Activated T-helper 1 cell treated with anti-CD3 and anti-CD28 coated beads, Interleukin-12 subunit alpha, Interleukin-12 subunit beta, Interleukin-2, Interleukin-4 antibody, amounts not matched to agents 30 ng/mL and 10 ng/mL and 1 ng/mL, durations not matched to agents 14 hours and 24 hours and 36 hours (primary cell): ENCODE measurements around the gene HAUS8. TPM values are rescaled to one million over a fixed set of nuclear protein-coding genes. Genes with fewer than 3 reads are reported as not detected.

ENCODE experiments used
- DNase-seq: peaks from one replicate; pipeline ENCODE4 v3.0.0; 2021; ENCODE audit warnings: low spot score
- H3K27ac Mint-ChIP-seq: one replicate; pipeline ENCODE4 v1.8.0; 2021; ENCODE audit warnings: mild to moderate bottlenecking, mixed read lengths
- H3K27me3 Mint-ChIP-seq: one replicate; pipeline ENCODE4 v1.8.0; 2022; ENCODE audit warnings: mild to moderate bottlenecking, moderate library complexity, mixed read lengths; ENCODE audit not compliant: insufficient read depth
- H3K36me3 Mint-ChIP-seq: one replicate; pipeline ENCODE4 v1.8.0; 2021; ENCODE audit warnings: low read depth, mixed read lengths
- H3K4me1 Mint-ChIP-seq: one replicate; pipeline ENCODE4 v1.8.0; 2021; ENCODE audit warnings: low read depth, mixed read lengths
- H3K4me3 Mint-ChIP-seq: one replicate; pipeline ENCODE4 v1.8.0; 2021; ENCODE audit warnings: mild to moderate bottlenecking, moderate library complexity, mixed read lengths
- H3K9me3 Mint-ChIP-seq: one replicate; pipeline ENCODE4 v1.8.0; 2021; ENCODE audit warnings: mixed read lengths
- intact Hi-C: fragments of 100-400 bp; cut with micrococcal nuclease; formaldehyde crosslinking; loops from one replicate; pipeline ENCODE4 v1.15.1; 2024
- total RNA-seq: library from RNA; stranded (reverse); gene quantifications from 2 replicates; pipeline ENCODE4 v1.2.3, GENCODE V29; 2022

HAUS8 gene
- total RNA-seq, 1 donor from 2014 or later, result 32.8 TPM

GRCh38 chr19:17060802-17061201 lies 14.4 kb downstream of the HAUS8 start:
- H3K36me3 Mint-ChIP-seq, result peaks cover 41% of the 10 kb centered on the region
- no peak overlapping the region for H3K27ac Mint-ChIP-seq
- DNase-seq, result no peak
- intact Hi-C loops, result loop anchor here (10.0 kb wide), 1 partner anchor 324 kb away; no protein-coding TSS in a partner anchor
- H3K4me3 Mint-ChIP-seq, result no peak overlapping the region
- H3K27me3 Mint-ChIP-seq, result no peaks in the 10 kb centered on the region
- peaks cover 13% of the 10 kb centered on the region for H3K4me1 Mint-ChIP-seq
- no peaks in the 10 kb centered on the region for H3K9me3 Mint-ChIP-seq

GRCh38 chr19:17058236-17058635 lies 17.0 kb downstream of the HAUS8 start:
- Mint-ChIP-seq H3K27me3 (no peaks in the 10 kb centered on the region), H3K27ac (no peak overlapping the region), H3K9me3 (no peaks in the 10 kb centered on the region), H3K36me3 (peaks cover 33% of the 10 kb centered on the region), H3K4me3 (no peak overlapping the region), H3K4me1 (no peaks in the 10 kb centered on the region)
- intact Hi-C loops, result no loop called here
- DNase-seq, result no peak

- Mint-ChIP-seq H3K4me3 (no peak overlapping the region), H3K27me3 (no peaks in the 10 kb centered on the region), H3K27ac (no peak overlapping the region), H3K4me1 (no peaks in the 10 kb centered on the region), H3K36me3 (peaks cover 36% of the 10 kb centered on the region), H3K9me3 (no peaks in the 10 kb centered on the region)
- intact Hi-C loops, result no loop called here
- DNase-seq, result no peak
Measured at GRCh38 chr19:17055636-17056035, 19.6 kb downstream of the HAUS8 start.

DNA sequence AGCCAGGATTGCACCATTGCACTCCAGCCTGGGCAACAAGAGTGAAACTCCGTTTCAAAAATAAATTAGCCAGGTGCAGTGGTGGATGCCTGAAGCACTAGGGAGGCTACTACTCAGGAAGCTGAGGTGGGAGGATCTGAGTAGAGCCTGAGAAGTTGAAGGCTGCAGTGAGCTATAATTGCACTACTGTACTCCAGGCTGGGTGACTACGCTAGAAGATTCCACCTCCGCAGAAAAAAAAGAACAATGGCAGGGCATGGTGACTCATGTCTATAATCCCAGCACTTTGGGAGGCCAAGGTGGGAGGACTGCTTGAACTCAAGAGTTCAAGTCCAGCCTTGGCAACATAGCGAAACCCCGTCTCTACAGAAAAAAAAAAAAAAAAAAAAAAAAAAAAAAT lies 20.5 kb downstream of the HAUS8 start:
- H3K9me3 Mint-ChIP-seq, result no peaks in the 10 kb centered on the region
- no peaks in the 10 kb centered on the region for H3K4me1 Mint-ChIP-seq
- intact Hi-C loops, result no loop called here
- DNase-seq, result no peak
- H3K4me3 Mint-ChIP-seq, result no peak overlapping the region
- no peaks in the 10 kb centered on the region for H3K27me3 Mint-ChIP-seq
- H3K36me3 Mint-ChIP-seq, result peaks cover 32% of the 10 kb centered on the region
- no peak overlapping the region for H3K27ac Mint-ChIP-seq

DNA sequence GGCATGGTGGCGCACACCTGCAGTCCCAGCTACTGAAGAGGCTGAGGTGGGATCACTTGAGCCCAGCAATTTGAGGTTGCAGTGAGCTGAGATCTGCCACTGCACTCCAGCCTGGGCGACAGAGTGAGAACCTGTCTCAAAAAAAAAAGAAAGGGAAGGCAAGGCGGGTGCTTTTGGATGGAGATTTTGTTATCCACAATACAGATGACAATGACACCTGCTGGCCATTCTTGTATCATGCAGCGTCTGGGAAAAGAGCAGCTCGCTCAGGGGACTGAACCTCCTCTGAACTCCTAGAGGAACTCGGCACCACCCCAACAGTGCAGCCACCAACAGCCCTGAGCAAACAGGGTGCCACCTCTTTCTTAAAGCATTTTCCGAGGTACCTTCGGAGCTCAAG lies 22.8 kb downstream of the HAUS8 start:
- H3K4me1 Mint-ChIP-seq, result no peaks in the 10 kb centered on the region
- no peaks in the 10 kb centered on the region for H3K27me3 Mint-ChIP-seq
- H3K4me3 Mint-ChIP-seq, result no peak overlapping the region
- no peak overlapping the region for H3K27ac Mint-ChIP-seq
- no peaks in the 10 kb centered on the region for H3K9me3 Mint-ChIP-seq
- peaks cover 23% of the 10 kb centered on the region for H3K36me3 Mint-ChIP-seq
- intact Hi-C loops, result loop anchor here (1.0 to 2.0 kb wide), 2 partner anchors 274 to 281 kb away; no protein-coding TSS in a partner anchor
- no peak for DNase-seq

GRCh38 chr19:17049711-17050280 lies 25.5 kb downstream of the HAUS8 start:
- H3K9me3 Mint-ChIP-seq, result no peaks in the 10 kb centered on the region
- intact Hi-C loops, result no loop called here

DNA sequence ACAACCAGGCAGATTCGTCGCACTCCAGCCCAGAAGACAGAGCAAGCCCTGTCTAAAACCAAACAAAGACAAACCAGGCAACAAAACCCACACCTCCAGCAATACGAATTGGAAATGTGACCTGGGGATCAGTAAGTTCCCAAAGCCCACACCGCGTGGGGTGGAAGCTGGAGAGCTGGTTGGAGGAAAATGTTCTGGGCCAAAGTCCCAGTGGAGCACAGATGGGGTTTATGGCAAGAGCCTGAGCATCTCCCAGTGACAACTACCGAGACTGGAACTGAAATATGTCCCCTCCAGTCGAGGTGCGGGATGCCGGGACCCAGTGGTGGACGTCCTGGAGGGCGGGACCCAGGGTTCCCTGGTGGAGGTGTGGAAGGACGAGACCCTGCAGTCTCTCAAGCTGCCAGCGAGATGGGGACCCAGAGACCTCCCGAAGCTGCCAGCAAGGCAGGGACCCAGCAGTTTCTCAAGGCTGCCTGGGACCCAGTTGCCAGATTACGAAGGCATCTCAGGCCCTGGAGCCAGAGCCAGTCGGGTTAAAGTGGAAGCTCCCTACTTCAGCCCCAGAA lies 26.3 kb downstream of the HAUS8 start:
- intact Hi-C loops, result no loop called here
- Mint-ChIP-seq H3K27ac (no peak overlapping the region), H3K36me3 (peaks cover 20% of the 10 kb centered on the region), H3K4me1 (no peaks in the 10 kb centered on the region), H3K27me3 (no peaks in the 10 kb centered on the region), H3K4me3 (no peak overlapping the region), H3K9me3 (no peaks in the 10 kb centered on the region)
- DNase-seq, result no peak

More at GRCh38 chr19:17049711-17050280, 25.5 kb downstream of the HAUS8 start:
- Mint-ChIP-seq H3K27ac (no peak overlapping the region), H3K36me3 (peaks cover 20% of the 10 kb centered on the region), H3K4me1 (no peaks in the 10 kb centered on the region), H3K4me3 (no peak overlapping the region), H3K27me3 (no peaks in the 10 kb centered on the region)
- DNase-seq, result no peak

- Mint-ChIP-seq H3K27me3 (no peaks in the 10 kb centered on the region), H3K4me1 (no peaks in the 10 kb centered on the region), H3K4me3 (no peak overlapping the region), H3K27ac (no peak overlapping the region), H3K9me3 (no peaks in the 10 kb centered on the region), H3K36me3 (peaks cover 4% of the 10 kb centered on the region)
- no peak for DNase-seq
- intact Hi-C loops, result no loop called here
Measured at GRCh38 chr19:17045907-17046502, 29.2 kb downstream of the HAUS8 start.

DNA sequence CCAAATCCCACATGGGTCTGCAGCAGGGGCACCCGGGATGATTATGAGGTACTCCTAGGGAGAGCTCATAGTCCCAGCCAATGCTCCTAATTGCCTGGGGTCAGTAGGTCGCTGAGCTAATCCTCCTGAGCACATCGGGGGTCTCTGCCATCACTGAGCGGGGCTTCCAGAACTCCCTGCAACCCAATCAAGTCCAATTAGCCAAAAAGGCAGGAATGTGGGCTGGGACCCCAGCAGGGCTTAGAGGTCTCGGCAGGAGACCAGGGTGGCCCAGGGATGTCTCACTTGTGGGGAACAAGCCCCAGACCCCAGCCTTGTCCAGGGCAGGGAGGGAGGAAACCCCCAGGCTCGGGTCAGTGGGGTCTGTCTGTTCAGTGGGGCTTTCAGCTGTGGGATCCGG lies 31.5 kb downstream of the HAUS8 start:
- Mint-ChIP-seq H3K36me3 (peaks cover 2% of the 10 kb centered on the region), H3K4me3 (no peak overlapping the region)

DNA sequence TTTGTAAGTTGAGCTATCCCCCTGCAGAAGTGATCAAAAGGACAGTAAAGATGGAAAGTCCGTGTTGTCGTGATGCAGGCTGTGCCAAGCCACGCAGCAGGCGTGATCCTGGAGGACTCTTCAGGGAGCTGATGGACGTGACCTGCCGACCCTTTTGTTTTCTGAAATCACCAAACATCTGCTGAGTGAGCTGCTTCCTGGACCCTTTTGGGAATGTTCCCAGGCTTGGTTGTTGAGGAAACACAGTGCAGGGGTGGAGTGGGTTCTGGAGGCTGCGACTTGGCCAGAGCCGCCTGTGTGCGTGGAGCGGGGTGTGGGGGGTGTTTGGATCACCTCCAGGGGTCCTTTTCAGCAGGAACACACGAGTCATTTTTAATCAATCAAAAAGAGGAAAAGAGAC lies 33.3 kb downstream of the HAUS8 start:
- intact Hi-C loops, result no loop called here
- Mint-ChIP-seq H3K9me3 (no peaks in the 10 kb centered on the region), H3K27ac (no peak overlapping the region), H3K4me3 (no peak overlapping the region), H3K36me3 (no peaks in the 10 kb centered on the region), H3K4me1 (no peaks in the 10 kb centered on the region), H3K27me3 (no peaks in the 10 kb centered on the region)
- DNase-seq, result no peak

More for the DNA sequence above, 31.5 kb downstream of the HAUS8 start:
- Mint-ChIP-seq H3K9me3 (no peaks in the 10 kb centered on the region), H3K27me3 (no peaks in the 10 kb centered on the region), H3K4me1 (no peaks in the 10 kb centered on the region), H3K27ac (no peak overlapping the region)
- no peak for DNase-seq
- intact Hi-C loops, result no loop called here

GRCh38 chr19:17037966-17038500 lies 37.2 kb downstream of the HAUS8 start:
- Mint-ChIP-seq H3K4me1 (no peaks in the 10 kb centered on the region), H3K4me3 (no peak overlapping the region), H3K36me3 (no peaks in the 10 kb centered on the region), H3K27me3 (peaks cover 5% of the 10 kb centered on the region), H3K9me3 (no peaks in the 10 kb centered on the region), H3K27ac (no peak overlapping the region)
- DNase-seq, result no peak
- intact Hi-C loops, result no loop called here

GRCh38 chr19:17037184-17037583 lies 38.1 kb downstream of the HAUS8 start:
- Mint-ChIP-seq H3K4me1 (no peaks in the 10 kb centered on the region), H3K4me3 (no peak overlapping the region), H3K36me3 (no peaks in the 10 kb centered on the region), H3K9me3 (no peaks in the 10 kb centered on the region), H3K27me3 (peaks cover 9% of the 10 kb centered on the region), H3K27ac (no peak overlapping the region)
- no peak for DNase-seq
- intact Hi-C loops, result no loop called here

- no peaks in the 10 kb centered on the region for H3K36me3 Mint-ChIP-seq
- no peak overlapping the region for H3K27ac Mint-ChIP-seq
- H3K4me1 Mint-ChIP-seq, result no peaks in the 10 kb centered on the region
Measured at GRCh38 chr19:17036640-17037039, 38.6 kb downstream of the HAUS8 start.

More at GRCh38 chr19:17036640-17037039, 38.6 kb downstream of the HAUS8 start:
- intact Hi-C loops, result no loop called here
- Mint-ChIP-seq H3K27me3 (peaks cover 9% of the 10 kb centered on the region), H3K4me3 (no peak overlapping the region), H3K9me3 (no peaks in the 10 kb centered on the region)
- DNase-seq, result no peak
